Activated T-cell treated with anti-CD3 and anti-CD28 coated beads, Interleukin-2, amount 50 U/mL, for 72 hours (primary cell): ENCODE results near the gene TMC5. TPM values are rescaled to one million over a fixed set of nuclear protein-coding genes. Genes with fewer than 3 reads are reported as not detected.
"Not testable (repeated sequence)": the region's sequence is repeated elsewhere in the genome, so short reads cannot be mapped to it uniquely, and the experiment has no call there.

Source experiments
- ATAC-seq, 2 donors: fragments of 150-1000 bp; cut with Tn5 transposase; replicated peaks in 1 of 2; 2 replicates each; pipeline ENCODE4 v1.10.0; 2021; ENCODE audit warnings: moderate library complexity in 2 of 2, mild to moderate bottlenecking in 1 of 2
- DNase-seq, 2 donors: peaks; one replicate each; pipeline ENCODE4 v3.0.0; 2021 to 2022; ENCODE audit warnings: mixed read lengths in 1 of 2
- H3K27ac Mint-ChIP-seq: one replicate; pipeline ENCODE4 v1.8.0; 2022; ENCODE audit warnings: mild to moderate bottlenecking, moderate library complexity, mixed read lengths
- H3K27me3 Mint-ChIP-seq: one replicate; pipeline ENCODE4 v1.8.0; 2022; ENCODE audit warnings: low read depth, mixed read lengths
- H3K36me3 Mint-ChIP-seq, 2 donors: one replicate each; pipeline ENCODE4 v1.8.0; 2022; ENCODE audit warnings: mixed read lengths in 2 of 2, mild to moderate bottlenecking in 1 of 2; ENCODE audit not compliant: insufficient read depth in 2 of 2
- H3K4me1 Mint-ChIP-seq: one replicate; pipeline ENCODE4 v1.8.0; 2022; ENCODE audit warnings: low read depth, mixed read lengths
- H3K4me3 Mint-ChIP-seq, 2 donors: one replicate each; pipeline ENCODE4 v1.8.0; 2022; ENCODE audit warnings: mild to moderate bottlenecking in 2 of 2, mixed read lengths in 2 of 2, moderate library complexity in 2 of 2
- H3K9me3 Mint-ChIP-seq, 2 donors: one replicate each; pipeline ENCODE4 v1.8.0; 2022; ENCODE audit warnings: mixed read lengths in 2 of 2
- total RNA-seq, 2 donors: library from RNA; stranded (reverse); gene quantifications; one replicate each; pipeline ENCODE4 v1.2.3, GENCODE V29; 2022

TMC5 gene
- total RNA-seq, 2 donors from 2014 or later: not detected

DNA sequence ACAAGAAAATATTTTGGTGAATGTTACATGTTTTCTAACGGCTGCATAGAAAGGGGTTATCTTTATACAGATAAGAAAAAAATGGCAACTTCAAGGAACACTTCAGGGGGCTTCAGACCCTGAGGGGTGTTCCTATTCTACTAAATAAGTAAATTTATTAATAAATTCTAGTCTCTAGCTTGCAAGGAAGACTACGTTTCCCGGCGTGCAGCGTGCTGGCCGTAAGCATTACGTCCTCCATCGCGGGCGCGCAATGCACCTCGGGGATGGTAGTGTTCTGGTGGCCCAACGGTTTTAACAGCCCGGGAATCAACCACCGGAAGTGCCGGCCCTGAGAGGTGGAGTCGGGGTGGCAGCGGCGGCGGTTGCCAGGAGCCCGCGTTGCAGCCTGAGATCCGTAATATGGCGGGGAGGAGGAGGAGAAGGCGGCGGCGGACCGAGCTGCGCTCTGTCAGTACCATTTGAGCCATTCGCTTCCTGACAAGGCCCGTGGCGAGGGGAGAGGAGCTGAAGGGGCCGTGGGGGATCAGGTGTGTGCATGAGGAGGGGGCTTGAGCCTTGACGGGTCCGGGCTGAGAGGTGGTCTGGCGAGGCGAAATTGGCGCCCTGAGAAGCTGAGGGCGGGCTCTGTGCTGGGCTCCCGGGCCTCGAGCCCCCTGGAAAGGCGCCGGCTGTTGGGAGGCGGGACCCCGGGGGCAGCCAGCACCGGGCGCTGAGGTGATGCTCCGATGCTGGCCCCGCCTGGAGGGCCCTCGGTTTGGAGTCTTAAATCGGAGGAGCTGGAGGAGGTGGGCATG lies 106.1 kb downstream of the TMC5 start, which contains the start of gene CCP110:
Gene CCP110, plus strand, starts transcription at position 384 of the 797 bp plus-strand sequence. CDS start 3,940 bp downstream, outside the sequence.
- no peaks in the 10 kb centered on the region for H3K27me3 Mint-ChIP-seq
- peak; percentile 94 to 96 for DNase-seq
- peak within 1 kb of the TSS; percentile 91 to 94 for H3K4me3 Mint-ChIP-seq
- ATAC-seq: peak; percentile 86 to 89
- no peaks in the 10 kb centered on the region for H3K9me3 Mint-ChIP-seq
- peaks cover 4 to 7% of the 10 kb centered on the region in 2 donors for H3K36me3 Mint-ChIP-seq
- H3K27ac Mint-ChIP-seq: peak within 1 kb of the TSS; percentile 55
- H3K4me1 Mint-ChIP-seq: peaks cover 43% of the 10 kb centered on the region

DNA sequence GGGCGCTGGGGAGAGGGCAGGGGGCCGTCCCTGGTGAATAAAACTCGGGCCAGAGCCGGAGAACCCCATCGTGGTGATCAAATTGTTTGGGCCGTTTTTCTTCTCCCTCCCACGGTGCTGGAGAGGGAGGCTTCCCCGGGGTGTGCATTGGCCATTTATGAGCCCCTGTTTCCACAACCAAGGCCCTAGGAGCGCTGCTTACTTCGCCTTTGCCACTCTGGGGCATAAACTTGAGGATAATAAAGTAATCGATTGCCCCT lies 106.6 kb downstream of the TMC5 start:
- peaks cover 40% of the 10 kb centered on the region for H3K4me1 Mint-ChIP-seq
- peaks cover 4 to 10% of the 10 kb centered on the region in 2 donors for H3K36me3 Mint-ChIP-seq
- no peaks in the 10 kb centered on the region for H3K9me3 Mint-ChIP-seq
- no peaks in the 10 kb centered on the region for H3K27me3 Mint-ChIP-seq
- ATAC-seq (peak in 1 of 2 donors; percentile 0), DNase-seq (no peak)
- H3K4me3 Mint-ChIP-seq: peak overlapping the region; percentile 91 to 94
- H3K27ac Mint-ChIP-seq: peak overlapping the region; percentile 35

DNA sequence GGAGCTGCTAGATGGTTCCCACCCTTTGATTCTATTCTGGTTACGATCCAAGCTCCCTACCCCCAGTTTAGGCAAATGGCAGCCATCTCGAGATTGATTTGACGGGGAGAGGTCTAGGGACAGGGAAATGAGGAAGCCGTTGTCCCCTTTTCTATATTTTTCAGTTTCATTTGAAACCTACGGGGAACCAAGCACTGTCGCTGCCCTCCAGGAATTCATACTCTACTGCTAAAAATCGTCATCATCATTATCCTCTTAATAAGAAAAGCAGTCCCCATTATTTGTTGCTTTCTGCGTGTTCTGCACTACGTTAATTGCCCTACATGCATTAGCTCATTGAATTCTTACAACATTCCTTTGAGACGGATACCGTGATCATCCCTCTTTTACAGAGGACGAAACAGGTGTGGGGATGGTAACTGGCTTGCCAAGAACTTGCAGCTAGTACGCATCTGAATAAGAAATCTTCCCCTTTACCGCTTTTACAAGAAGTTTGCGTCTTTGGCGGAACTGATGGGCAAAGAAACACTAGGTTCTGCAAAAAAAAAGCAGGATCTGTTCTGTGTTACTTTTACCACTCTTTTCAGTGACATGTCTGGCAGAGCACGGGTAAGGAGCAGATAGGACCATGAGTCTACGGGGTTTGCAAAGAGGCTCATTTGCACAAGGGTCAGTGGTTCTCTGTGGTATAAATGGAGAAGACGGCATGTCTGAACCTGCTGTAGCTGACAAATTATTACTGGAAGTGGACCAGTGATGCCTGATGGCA lies 107.1 kb downstream of the TMC5 start:
- peak overlapping the region; percentile 91 to 94 for H3K4me3 Mint-ChIP-seq
- DNase-seq: peak in 1 of 2 donors; percentile 8
- H3K9me3 Mint-ChIP-seq: no peaks in the 10 kb centered on the region
- peak overlapping the region; percentile 35 for H3K27ac Mint-ChIP-seq
- H3K27me3 Mint-ChIP-seq: no peaks in the 10 kb centered on the region
- H3K36me3 Mint-ChIP-seq: peaks cover 4 to 10% of the 10 kb centered on the region in 2 donors
- ATAC-seq: no peak
- H3K4me1 Mint-ChIP-seq: peaks cover 40% of the 10 kb centered on the region

DNA sequence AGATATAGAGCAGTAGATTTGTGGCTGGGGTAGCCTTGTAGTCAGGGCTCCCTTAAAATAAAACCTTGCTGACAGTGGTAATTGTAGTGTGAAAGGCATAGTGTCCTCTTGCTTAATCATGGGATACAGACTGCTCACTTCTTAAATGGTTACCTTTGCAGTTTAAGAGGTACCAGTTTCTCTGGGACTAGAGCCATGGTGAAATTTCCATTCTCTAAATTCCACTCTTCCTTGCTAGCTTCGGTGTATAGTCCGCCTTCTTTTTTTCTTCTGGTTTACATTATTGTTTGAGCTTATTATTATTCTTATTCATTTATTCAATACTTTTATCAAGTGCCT lies 107.7 kb downstream of the TMC5 start:
- peaks cover 34% of the 10 kb centered on the region for H3K4me1 Mint-ChIP-seq
- no peak for ATAC-seq
- H3K27ac Mint-ChIP-seq: no peak overlapping the region
- peak overlapping the region; percentile 91 to 94 for H3K4me3 Mint-ChIP-seq
- H3K27me3 Mint-ChIP-seq: no peaks in the 10 kb centered on the region
- H3K36me3 Mint-ChIP-seq: peaks cover 4 to 9% of the 10 kb centered on the region in 2 donors
- H3K9me3 Mint-ChIP-seq: no peaks in the 10 kb centered on the region
- no peak for DNase-seq

DNA sequence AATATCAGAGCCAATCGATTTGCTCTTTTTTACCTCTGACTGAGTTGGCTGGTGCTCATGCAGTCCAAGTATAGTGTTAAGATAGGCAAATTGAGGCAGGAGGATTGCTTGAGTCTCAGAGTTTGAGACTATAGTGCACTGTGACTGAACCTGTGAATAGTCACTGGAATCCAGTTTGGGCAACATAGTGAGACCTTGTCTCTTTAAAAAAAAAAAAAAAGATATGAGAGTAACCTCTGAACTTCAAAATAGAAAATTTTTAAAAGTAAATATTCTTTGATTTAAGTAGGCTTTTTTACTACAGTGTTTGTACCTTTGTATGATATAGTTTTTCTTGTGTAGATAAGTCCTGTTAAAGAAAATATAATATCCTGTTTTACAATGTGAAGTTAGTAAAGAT lies 109.5 kb downstream of the TMC5 start:
- H3K27ac Mint-ChIP-seq: no peak overlapping the region
- DNase-seq: no peak
- H3K4me1 Mint-ChIP-seq: peaks cover 23% of the 10 kb centered on the region
- peaks cover 4 to 7% of the 10 kb centered on the region in 2 donors for H3K36me3 Mint-ChIP-seq
- no peak overlapping the region for H3K4me3 Mint-ChIP-seq
- H3K9me3 Mint-ChIP-seq: no peaks in the 10 kb centered on the region
- no peaks in the 10 kb centered on the region for H3K27me3 Mint-ChIP-seq
- ATAC-seq: no peak

DNA sequence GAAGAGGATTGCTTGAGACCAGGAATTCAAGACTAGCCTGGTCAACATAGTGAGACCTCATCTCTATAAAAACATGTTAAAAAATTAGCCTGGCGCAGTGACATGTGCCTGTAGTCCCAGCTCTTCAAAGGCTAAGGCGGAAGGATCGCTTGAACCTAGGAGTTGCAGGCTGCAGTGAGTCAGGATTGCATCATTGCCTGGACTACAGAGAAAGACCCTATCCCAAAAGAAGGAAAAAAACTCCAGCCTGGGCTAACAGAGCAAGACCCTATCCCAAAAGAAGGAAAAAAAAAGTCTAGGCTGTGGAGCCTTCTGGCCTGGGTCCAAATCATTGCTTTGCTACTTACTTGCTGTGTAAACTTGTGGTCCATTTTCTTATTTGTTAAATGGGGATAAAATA lies 111.0 kb downstream of the TMC5 start:
- DNase-seq (no peak), ATAC-seq (no peak)
- Mint-ChIP-seq H3K27me3 (no peaks in the 10 kb centered on the region), H3K36me3 (peaks cover 4 to 8% of the 10 kb centered on the region in 2 donors), H3K4me1 (peaks cover 12% of the 10 kb centered on the region), H3K27ac (no peak overlapping the region), H3K9me3 (no peaks in the 10 kb centered on the region), H3K4me3 (no peak overlapping the region)

DNA sequence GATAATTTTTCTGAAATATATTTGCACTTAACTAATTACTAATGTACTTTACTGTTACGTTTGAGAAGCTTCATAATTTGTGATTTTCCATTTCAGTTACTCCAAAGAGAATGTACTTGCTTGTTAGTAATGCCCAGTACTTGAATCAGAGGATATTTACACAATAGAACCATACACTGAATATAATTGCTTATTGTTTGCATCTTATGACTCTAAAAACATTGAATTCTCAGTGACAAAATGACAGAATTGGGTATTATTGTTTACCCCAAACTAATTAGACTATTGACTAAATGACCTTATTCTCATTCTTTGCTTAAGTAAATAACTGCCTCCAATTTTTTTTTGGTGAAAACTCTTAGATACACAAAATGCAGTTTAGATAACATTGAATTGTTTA lies 114.9 kb downstream of the TMC5 start:
- H3K27ac Mint-ChIP-seq: no peak overlapping the region
- ATAC-seq (no peak), DNase-seq (no peak)
- H3K36me3 Mint-ChIP-seq: peaks cover 3 to 12% of the 10 kb centered on the region in 2 donors
- no peaks in the 10 kb centered on the region for H3K27me3 Mint-ChIP-seq
- H3K4me1 Mint-ChIP-seq: no peaks in the 10 kb centered on the region
- no peaks in the 10 kb centered on the region for H3K9me3 Mint-ChIP-seq
- no peak overlapping the region for H3K4me3 Mint-ChIP-seq

DNA sequence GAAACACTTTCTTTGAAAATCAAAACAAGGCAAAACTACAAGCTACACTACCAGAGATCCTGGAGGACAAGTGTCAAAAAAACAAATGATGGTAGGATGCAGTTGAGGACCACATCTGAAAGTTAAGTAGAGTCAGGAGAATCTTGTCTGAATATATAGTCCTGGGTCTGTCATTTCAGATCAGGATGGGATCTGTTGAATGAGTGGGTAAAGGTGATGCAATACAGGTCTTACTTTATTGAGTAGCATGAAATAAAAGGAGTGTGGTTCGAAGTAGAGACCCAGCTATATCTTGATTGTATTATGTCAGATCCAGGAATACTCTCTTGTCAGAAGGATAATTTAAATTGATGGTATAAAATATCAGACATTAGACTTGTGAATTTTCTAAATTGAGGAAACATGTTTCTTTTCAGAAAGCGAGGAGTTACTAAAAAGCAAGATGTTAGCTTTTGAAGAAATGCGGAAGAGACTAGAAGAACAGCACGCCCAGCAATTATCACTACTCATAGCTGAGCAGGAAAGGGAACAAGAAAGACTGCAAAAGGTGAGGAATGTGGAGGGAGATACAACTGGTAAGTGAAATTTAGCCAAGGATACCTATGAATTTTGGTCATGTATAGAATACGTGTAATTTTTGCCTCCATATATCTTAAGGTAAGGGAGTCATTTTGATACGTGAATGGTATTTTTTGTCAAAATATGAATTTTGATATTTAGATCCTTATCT lies 122.7 kb downstream of the TMC5 start:
- ATAC-seq (no peak), DNase-seq (no peak)
- H3K9me3 Mint-ChIP-seq: no peaks in the 10 kb centered on the region
- peaks cover 6 to 17% of the 10 kb centered on the region in 2 donors for H3K36me3 Mint-ChIP-seq
- H3K27ac Mint-ChIP-seq: no peak overlapping the region
- no peaks in the 10 kb centered on the region for H3K27me3 Mint-ChIP-seq
- no peak overlapping the region for H3K4me3 Mint-ChIP-seq
- H3K4me1 Mint-ChIP-seq: no peaks in the 10 kb centered on the region

DNA sequence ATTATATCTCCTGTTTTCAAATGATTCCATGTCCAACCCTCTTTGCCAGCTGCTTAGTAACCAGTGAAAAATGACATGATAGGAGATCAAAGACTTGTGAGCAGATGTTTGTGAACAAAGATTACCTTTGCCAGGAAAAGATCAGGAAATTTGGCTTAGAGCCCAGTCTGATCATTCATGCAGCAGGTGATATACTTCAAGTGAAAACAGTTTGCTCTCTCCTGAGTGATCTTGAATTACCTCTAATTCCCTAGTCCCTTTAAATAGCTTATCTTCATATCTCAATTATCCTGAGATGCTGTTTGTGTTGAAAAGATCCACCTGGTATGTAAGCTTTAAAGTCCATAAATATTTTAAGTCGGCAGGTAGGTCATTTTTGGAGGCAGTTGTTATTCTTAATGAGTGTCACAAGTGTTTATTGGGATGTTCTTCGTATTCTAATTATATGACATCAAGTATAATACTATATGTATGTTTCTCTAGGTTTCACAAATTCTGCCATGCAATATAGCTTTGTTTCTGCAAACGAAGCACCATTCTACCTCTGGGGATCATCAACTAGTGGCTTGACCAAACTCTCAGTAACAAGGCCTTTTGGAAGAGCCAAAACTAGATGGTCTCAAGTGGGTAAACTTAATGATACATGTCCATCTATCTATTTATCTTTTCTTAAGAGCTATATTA lies 124.6 kb downstream of the TMC5 start:
- Mint-ChIP-seq H3K36me3 (peaks cover 3 to 11% of the 10 kb centered on the region in 2 donors), H3K27me3 (no peaks in the 10 kb centered on the region), H3K4me3 (no peak overlapping the region), H3K9me3 (no peaks in the 10 kb centered on the region), H3K4me1 (no peaks in the 10 kb centered on the region), H3K27ac (no peak overlapping the region)
- DNase-seq (no peak), ATAC-seq (no peak)

DNA sequence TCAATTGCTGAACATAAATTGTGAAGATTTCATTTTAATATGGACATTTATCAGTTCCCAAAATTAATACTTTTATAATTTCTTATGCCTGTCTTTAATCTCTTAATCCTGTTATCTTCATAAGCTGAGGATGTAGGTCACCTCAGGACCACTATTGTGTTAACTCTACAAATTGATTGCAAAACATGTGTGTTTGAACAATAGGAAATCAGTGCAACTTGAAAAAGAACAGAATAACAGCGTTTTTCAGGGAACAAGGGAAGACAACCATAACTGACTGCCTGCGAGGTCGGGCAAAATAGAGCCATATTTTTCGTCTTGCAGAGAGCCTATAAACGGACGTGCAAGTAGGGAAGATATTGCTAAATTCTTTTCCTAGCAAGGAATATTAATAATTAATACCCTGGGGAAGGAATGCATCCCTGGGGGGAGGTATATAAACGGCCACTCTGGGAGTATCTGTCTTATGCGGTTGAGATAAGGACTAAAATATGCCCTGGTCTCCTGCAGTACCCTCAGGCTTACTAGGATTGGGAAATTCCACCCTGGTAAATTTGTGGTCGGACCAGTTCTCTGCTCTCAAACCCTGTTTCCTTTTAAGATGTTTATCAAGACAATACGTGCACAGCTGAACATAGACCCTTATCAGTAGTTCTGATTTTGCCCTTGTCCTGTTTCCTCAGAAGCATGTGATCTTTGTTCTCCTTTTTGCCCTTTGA lies 125.8 kb downstream of the TMC5 start:
- ATAC-seq, H3K27ac Mint-ChIP-seq, H3K4me1 Mint-ChIP-seq, H3K4me3 Mint-ChIP-seq, H3K9me3 Mint-ChIP-seq, H3K27me3 Mint-ChIP-seq, DNase-seq: not testable (repeated sequence)
- H3K36me3 Mint-ChIP-seq: peaks cover 3 to 11% of the 10 kb centered on the region in 2 donors

DNA sequence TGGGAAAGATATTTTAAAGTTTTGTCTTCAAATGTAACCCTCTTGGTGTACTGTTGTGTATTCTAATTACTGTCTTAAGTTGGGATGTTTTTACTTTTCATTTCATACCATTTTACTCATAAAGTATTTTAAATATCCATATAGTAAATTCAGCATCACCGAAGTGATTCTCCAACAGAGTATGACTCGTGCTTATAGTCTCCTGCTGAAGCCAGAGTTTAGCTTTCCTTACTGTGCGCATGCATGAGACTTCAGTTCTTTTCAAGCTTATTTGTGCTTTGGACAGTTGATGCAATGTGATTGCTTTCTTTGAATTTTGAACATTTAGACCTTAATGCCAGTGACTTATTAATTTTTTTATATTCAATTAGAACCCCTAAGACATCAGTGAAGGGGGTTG lies 130.5 kb downstream of the TMC5 start:
- Mint-ChIP-seq H3K36me3 (peaks cover 0 to 8% of the 10 kb centered on the region in 2 donors), H3K9me3 (no peaks in the 10 kb centered on the region), H3K27me3 (no peaks in the 10 kb centered on the region), H3K27ac (no peak overlapping the region), H3K4me3 (no peak overlapping the region), H3K4me1 (peaks cover 8% of the 10 kb centered on the region)
- no peak for DNase-seq
- no peak for ATAC-seq
